ENCODE results near the gene HOXB2.
"Not testable (repeated sequence)": the region's sequence is repeated elsewhere in the genome, so short reads cannot be mapped to it uniquely, and the experiment has no call there.

The HOXB2 gene

DNA sequence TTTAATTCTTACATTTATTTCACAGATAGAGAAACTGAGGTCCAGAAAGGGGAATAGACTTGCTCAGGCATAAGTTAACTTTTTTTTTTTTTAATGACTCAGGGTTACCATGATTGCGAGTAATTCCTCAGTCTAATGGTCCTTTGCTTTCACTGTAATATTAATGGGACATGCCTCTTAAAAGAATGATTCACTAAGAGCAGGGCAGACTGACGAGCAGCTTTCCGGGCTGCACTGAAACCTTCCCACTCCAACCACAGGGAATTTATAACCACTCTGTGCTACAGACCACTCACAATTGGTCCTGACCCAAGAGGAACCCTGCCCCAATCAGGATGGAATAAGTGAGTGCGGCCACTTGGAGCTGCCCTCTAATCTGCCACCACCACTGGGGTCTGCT is 5.7 kb downstream of the HOXB2 start:
- no peak for DNase-seq

- no peak for DNase-seq
These were observed 7.6 kb downstream of the HOXB2 start for GRCh38 chr17:48537316-48537715.

GRCh38 chr17:48535793-48536559 is 8.9 kb downstream of the HOXB2 start:
- DNase-seq: not testable (repeated sequence)

GRCh38 chr17:48532261-48532660 is 12.6 kb downstream of the HOXB2 start:
- DNase-seq: no peak

GRCh38 chr17:48530887-48531272 is 14.0 kb downstream of the HOXB2 start, which contains the start of gene HOXB1:
TSS of gene HOXB1 (minus strand) at chr17:48531011. CDS start at chr17:48530904, 107 bp downstream.
- no peak for DNase-seq

DNA sequence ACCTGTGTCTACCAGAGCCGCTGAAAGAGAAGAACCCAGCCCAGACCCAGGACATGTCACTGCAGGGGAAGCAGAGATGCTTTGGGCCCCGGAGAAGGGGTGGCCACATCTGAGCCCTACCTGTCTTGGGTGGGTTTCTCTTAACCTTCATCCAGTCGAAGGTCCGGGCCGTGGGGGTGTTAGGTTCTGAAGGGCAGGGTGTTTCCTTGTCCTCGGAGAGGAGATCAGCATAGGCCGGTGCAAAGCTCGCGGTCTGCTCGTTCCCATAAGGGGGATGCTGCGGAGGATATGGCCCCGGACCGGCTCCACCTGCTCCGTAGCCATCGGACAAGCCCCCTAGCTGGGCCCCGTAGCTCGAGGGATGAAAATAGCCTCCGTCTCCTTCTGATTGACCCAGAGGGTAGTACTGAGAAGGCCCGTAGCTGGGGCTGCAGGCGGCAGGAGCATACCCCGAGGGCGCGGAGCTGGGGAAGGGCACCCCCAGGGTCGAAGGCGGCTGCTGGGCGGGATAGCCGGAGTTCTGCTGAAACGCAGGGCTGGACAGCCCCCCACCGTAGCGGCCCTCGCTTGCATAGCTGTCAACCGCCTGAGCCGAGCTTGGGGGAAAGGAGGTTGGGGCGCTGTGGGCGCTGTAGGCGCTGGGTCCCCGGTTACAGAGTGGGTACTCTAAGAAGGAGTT is 14.6 kb downstream of the HOXB2 start:
- DNase-seq: no peak

- no peak for DNase-seq
These were observed 15.3 kb downstream of the HOXB2 start for GRCh38 chr17:48529683-48530009.

GRCh38 chr17:48528936-48529682 is 15.8 kb downstream of the HOXB2 start:
- no peak for DNase-seq

DNA sequence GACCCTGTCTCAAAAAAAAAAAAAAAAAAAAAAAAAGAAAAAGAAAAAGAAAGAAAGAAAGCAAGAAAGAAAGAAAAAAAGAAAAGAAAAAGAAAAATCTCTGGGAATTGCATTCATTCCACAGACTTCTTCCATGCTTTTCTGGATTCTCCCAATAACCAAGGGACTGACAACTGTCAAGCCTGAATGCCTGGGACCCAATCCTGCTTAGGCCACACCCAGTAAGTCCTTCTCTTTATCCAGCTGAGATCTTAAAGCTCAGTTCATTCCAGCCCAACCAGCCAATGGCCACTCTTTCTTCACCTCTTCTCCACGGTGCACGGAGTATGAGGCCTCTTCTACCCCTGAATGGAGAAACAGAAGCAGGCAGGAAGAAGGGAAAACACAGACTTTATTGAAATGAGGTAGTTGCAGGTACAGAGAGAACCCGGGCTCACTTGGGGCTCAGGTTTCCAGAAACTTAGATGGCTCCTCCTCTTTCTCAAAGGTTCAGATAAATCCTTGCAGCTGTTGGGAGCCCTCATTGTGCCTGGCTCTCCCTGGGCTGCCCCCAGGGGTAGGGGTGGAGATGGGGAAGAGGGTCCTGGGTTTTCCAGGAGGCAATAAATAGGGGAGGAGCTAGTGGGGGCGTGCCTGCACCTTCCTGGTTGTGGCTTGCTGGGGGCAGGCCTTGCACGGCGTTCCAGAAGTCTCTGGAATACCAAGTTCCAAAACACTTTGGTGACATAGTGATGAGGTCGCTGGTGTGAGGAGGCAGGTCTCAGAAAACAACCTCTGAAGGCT is 16.6 kb downstream of the HOXB2 start:
- DNase-seq: no peak

DNA sequence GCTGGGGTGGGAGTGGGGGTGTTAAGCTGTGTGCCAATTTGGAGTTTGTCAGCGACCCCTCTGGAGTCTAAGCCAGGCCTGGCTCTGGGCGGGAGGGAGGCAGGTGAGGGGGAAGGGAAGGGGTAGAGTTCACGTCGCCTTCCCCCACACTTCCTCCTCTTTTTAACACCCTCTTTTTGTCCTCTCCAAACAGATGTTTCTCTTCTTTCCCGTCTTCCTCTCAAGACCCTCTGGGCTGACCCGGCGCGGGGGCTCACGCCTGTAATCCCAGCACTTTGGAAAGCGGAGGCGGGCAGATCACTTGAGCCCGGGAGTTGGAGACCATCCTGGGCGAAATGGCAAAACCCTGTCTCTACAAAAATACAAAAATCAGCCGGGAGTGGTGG is 17.4 kb downstream of the HOXB2 start:
- no peak for DNase-seq

DNA sequence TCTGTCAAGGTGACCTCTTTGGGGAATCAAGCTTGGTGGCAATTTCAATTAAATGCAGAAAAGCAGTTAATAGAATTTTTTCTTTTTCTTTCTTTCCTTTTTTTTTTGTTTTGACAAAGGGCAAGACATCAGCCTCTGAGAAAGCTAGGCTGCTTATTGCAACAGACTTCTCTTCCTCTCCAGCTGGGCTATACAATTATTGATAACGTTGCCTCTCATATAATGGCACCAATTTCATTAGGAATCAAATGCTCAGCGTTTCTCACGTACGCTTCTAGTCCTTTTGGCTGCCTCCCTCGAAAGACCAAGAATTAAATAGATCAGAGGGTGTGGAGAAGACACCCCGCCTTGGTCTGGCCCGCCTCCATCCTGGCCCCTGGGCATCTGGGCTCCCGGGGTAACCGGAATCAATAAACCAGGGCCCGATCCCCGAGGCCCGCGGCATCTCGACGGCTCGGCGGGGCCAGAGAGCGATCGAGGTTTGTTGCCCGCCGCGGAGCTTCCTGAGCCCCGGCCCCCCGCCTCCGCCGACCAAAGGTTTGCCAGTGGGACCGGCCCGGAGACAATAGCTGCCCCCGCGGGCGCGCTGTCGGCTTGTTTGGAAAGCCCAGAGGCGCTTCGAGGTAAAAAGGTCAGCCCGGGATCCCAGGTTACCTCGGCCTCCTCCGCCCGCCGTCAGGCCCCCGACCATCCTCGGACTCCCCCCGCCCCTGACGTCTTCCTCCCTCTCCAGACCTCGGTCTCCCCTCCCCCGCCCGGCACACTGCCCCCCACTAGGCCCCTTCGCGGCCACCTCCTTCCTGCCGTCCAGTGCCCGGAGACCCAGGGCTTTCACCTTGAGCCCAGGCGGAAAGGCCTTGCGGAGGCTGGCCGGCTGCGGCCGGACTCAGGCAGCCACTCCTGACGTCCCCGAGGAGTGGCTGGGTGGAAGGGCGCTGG is 18.0 kb downstream of the HOXB2 start:
- DNase-seq: no peak

DNA sequence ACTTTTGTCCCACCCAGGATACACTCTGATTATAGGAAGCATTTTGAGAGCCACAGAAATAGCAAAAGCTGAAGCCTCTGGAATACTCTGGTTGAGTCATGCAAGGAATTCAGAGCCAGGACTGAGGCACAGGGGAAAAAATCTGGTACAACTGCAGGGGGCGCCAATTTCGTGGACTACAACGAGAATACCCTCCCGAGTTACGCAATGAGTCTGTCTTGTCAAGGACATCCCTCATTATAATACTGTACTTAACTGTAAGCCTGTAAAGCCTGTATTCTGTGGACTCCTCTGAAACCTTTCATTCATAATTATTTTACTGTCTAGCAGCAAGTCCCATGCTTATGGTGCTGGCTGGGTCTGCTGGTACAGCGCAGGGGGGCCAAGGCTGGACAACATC is 21.9 kb downstream of the HOXB2 start:
- DNase-seq: no peak

DNA sequence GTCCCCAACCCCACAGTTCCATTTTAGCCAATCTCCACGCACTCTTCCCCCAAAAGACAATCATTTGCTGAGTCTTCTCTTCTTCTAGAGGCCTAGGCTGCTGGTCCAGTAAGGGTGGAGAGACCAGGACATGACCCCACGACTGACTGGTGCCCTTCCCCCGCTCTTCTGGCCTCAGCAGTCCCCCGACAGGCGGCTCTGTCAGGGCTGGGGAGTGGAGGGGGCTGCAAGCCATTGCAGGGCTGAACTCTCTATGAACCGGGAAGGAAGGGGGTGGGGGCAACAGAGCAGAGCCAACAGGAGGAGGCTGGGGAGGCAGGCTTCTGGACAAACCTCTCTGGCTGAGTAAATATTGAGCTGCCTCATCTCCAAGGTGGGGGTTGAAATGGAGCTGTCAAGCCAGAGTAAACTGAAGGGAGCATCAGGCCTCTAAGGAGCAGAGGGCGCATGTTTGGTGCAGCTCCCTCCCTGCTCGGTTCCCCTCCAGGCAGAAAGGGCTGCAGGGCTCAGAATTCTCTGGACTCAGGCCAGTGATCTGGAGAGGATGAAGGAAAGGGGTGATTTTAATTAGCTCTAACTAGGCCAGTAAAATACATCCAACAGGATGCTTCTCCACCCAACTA is 22.8 kb downstream of the HOXB2 start:
- DNase-seq: no peak

DNA sequence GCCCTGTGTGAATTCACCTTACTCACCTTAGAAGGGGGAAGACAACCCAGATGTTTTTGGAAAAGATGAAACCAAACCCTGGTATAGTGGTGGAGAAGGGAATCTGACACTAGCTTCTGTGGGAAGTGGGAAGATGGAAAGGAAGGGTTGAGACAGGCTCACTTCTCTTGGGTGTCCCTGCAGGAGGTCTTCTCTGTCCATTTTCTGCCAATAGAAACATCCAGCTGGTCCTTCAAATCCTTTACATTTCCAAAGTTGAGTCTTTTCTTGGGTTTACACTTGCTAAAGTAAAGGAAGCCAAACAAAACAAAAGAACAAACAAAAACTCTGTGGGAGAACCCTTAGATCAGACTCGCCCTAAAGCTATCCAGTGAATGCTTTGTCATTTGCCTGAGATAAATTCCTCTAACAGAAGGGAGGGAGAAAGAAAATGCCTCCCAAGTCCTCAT is 24.3 kb downstream of the HOXB2 start:
- no peak for DNase-seq

GRCh38 chr17:48519427-48519826 is 25.5 kb downstream of the HOXB2 start:
- no peak for DNase-seq

DNA sequence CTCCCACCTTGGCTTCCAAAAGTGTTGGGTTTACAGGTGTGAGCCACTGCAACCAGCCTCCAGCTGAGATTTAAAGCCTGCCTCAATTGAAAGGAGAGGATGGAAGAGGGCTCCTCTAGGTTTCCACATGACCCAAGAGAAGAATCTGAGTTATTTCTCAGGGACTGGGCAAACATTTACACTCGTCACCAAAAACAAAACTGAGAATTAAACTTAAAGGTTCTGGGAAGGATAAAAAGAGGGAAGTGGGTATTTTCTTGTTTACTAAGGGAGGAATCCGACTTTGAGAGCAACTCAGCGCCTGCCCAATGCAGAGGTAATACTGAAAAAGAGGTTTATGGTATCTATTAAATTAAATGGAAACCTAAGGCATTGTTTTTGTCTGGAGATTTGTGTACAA is 27.4 kb downstream of the HOXB2 start:
- DNase-seq: no peak

- DNase-seq: no peak
These were observed 28.7 kb downstream of the HOXB2 start for GRCh38 chr17:48515925-48516900.

GRCh38 chr17:48514477-48514876 is 30.4 kb downstream of the HOXB2 start:
- DNase-seq: no peak

DNA sequence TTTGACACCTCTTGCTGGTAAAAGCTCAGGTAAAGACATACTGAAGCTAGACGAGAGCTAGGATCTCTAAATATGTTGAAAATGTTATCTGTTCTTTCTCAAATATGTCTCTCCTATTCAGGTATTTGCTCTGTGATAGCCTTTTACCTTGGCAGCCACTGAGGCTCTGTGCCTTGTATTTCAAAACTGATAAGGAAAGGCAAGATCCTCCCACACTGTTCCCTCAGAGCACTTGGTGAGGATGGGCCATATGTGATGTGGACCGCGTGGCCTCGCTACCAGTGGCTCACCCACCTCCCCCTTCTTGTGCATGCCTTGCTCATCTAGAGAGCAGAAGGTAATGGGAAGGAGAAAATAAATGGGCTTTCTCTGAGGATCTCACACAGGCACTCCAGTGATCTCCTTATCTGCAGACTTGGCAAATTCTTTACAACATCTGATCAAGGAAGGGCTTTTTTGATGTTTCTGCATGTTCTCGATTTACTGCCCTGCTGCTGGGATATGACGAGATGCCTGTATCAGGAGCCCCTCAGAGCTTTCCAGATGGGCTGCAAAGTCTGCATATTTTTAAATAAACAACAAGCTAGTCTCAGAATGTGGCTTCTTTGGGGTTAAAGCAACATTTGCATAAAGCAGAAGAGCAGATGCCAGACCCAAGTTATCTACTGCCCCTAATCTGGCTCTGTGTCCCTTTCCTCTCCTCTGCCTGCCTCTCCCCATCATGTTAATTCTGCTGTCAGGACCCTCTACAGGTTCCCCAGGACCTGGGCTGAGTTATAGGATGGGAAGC is 31.0 kb downstream of the HOXB2 start:
- DNase-seq: no peak

All from activated gamma-delta T cell (primary cell).